Caco-2 (cell line): ENCODE measurements around the gene TALDO1. TPM values are rescaled to one million over a fixed set of nuclear protein-coding genes. Genes with fewer than 3 reads are reported as not detected.

ENCODE experiments used
- BruUV-seq: library from RNA; stranded (reverse); fragments of 400-500 nt; replicated peaks from 2 replicates; lab custom pipeline; 2021; lab: Mats Ljungman, UMichigan
- CTCF ChIA-PET: fragments of 300-600 bp; sonication (Branson Sonifier 250); formaldehyde crosslinking; loops from one replicate; lab custom pipeline; 2022; ENCODE audit warnings: antibody characterized with exemption; lab: Charles Lee
- POLR2A ChIA-PET: fragments of 300-600 bp; sonication (Branson Sonifier 250); formaldehyde crosslinking; loops from one replicate; lab custom pipeline; 2022; ENCODE audit warnings: antibody characterized with exemption; lab: Charles Lee
- DNase-seq, 2 experiments: peaks; one replicate each; pipeline versions ENCODE4 v3.0.0 to v3.0.0-alpha.2; 2020 to 2022
- H3K27me3 ChIP-seq: replicated peaks from 2 replicates; pipeline ENCODE4 v1.6.0; 2011; ENCODE audit warnings: low read length; ENCODE audit not compliant: control insufficient read depth, insufficient read depth
- H3K36me3 ChIP-seq: 2 replicates; pipeline ENCODE4 v1.5.1; 2011; ENCODE audit warnings: low read length; ENCODE audit not compliant: control insufficient read depth, insufficient read depth
- H3K4me1 ChIP-seq: fragments of 250-450 bp; sonication (Bioruptor Pico); 2 replicates; pipeline ENCODE4 v1.5.1; 2020; ENCODE audit warnings: mild to moderate bottlenecking
- H3K4me3 ChIP-seq: 2 replicates; pipeline ENCODE4 v1.5.1; 2011; ENCODE audit warnings: low read depth, mild to moderate bottlenecking, control low read depth, low read length
- H3K9me3 ChIP-seq: fragments of 250-450 bp; sonication (Bioruptor Pico); 2 replicates; pipeline ENCODE4 v1.5.1; 2020; ENCODE audit warnings: mild to moderate bottlenecking, moderate library complexity
- H3K27ac Mint-ChIP-seq: one replicate; pipeline ENCODE4 v1.8.0; 2022; ENCODE audit warnings: mixed read lengths; ENCODE audit not compliant: unreplicated experiment
- H3K27me3 Mint-ChIP-seq: one replicate; pipeline ENCODE4 v1.8.0; 2022; ENCODE audit warnings: mixed read lengths; ENCODE audit not compliant: insufficient read depth, unreplicated experiment
- H3K36me3 Mint-ChIP-seq: one replicate; pipeline ENCODE4 v1.8.0; 2022; ENCODE audit warnings: mild to moderate bottlenecking, mixed read lengths; ENCODE audit not compliant: insufficient read depth, unreplicated experiment
- H3K4me1 Mint-ChIP-seq: one replicate; pipeline ENCODE4 v1.8.0; 2022; ENCODE audit warnings: low read depth, mixed read lengths; ENCODE audit not compliant: unreplicated experiment
- H3K4me3 Mint-ChIP-seq: one replicate; pipeline ENCODE4 v1.8.0; 2022; ENCODE audit warnings: mild to moderate bottlenecking, moderate library complexity, mixed read lengths; ENCODE audit not compliant: unreplicated experiment
- H3K9me3 Mint-ChIP-seq: one replicate; pipeline ENCODE4 v1.8.0; 2022; ENCODE audit warnings: mixed read lengths; ENCODE audit not compliant: unreplicated experiment
- intact Hi-C: fragments of 100-400 bp; cut with micrococcal nuclease; formaldehyde crosslinking; loops from one replicate; pipeline ENCODE4 v1.10.0; 2022; ENCODE audit not compliant: unreplicated experiment
- total RNA-seq: library from RNA; stranded (reverse); gene quantifications from 2 replicates; pipeline ENCODE4 v1.2.3, GENCODE V29; 2022
- TF ChIP-seq, protein P1 (sequence below), 2 experiments: fragments of 200-600 bp in 1 of 2; IDR thresholded peaks; 1 replicate in 1 of 2; 2 replicates in 1 of 2; pipeline versions ENCODE4 v1.5.1 to v1.8.0; 2011 to 2022; ENCODE audit warnings: antibody characterized with exemption in 1 of 2, control low read depth in 1 of 2, inconsistent platforms in 1 of 2, low read depth in 1 of 2, low read length in 1 of 2, mild to moderate bottlenecking in 1 of 2, moderate library complexity in 1 of 2; ENCODE audit not compliant: insufficient read depth in 1 of 2, severe bottlenecking in 1 of 2, unreplicated experiment in 1 of 2

The TALDO1 gene
- total RNA-seq, 1 experiment from 2014 or later = 293 TPM

GRCh38 chr11:803770-804598, 56.7 kb downstream of the TALDO1 start:
- ChIA-PET CTCF (no interaction called here), POLR2A (interaction anchor here (0.7 kb wide), 1 partner anchor 228 kb away, joined by 4 read pairs; the partner anchor contains the start of gene PHRF1)
- TF ChIP-seq, protein P1, sequence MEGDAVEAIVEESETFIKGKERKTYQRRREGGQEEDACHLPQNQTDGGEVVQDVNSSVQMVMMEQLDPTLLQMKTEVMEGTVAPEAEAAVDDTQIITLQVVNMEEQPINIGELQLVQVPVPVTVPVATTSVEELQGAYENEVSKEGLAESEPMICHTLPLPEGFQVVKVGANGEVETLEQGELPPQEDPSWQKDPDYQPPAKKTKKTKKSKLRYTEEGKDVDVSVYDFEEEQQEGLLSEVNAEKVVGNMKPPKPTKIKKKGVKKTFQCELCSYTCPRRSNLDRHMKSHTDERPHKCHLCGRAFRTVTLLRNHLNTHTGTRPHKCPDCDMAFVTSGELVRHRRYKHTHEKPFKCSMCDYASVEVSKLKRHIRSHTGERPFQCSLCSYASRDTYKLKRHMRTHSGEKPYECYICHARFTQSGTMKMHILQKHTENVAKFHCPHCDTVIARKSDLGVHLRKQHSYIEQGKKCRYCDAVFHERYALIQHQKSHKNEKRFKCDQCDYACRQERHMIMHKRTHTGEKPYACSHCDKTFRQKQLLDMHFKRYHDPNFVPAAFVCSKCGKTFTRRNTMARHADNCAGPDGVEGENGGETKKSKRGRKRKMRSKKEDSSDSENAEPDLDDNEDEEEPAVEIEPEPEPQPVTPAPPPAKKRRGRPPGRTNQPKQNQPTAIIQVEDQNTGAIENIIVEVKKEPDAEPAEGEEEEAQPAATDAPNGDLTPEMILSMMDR (IDR thresholded peaks at IDR 0.05; ENCODE audit: insufficient read depth in 1 of 2, low read depth in 1 of 2, low read length in 1 of 2, severe bottlenecking in 1 of 2, unreplicated experiment in 1 of 2) = no peak
- H3K4me1 Mint-ChIP-seq = no peaks in the 10 kb centered on the region
- no peaks in the 10 kb centered on the region for H3K27me3 Mint-ChIP-seq
- H3K4me3 Mint-ChIP-seq = peak overlapping the region; percentile 74
- no peak for DNase-seq
- BruUV-seq = no TSS peak
- peaks cover 14% of the 10 kb centered on the region; the same call in 1 of the 2 replicates for H3K4me1 ChIP-seq
- intact Hi-C loops = no loop called here
- H3K4me3 ChIP-seq = peak overlapping the region; percentile 75
- no peaks in the 10 kb centered on the region for H3K27me3 ChIP-seq
- no peaks in the 10 kb centered on the region for H3K36me3 ChIP-seq
- H3K36me3 Mint-ChIP-seq = peaks cover 27% of the 10 kb centered on the region
- no peaks in the 10 kb centered on the region for H3K9me3 ChIP-seq
- H3K9me3 Mint-ChIP-seq = no peaks in the 10 kb centered on the region
- H3K27ac Mint-ChIP-seq = no peak overlapping the region

- peak overlapping the region; percentile 75 for H3K4me3 ChIP-seq
- POLR2A ChIA-PET = interaction anchor here (0.7 kb wide), 1 partner anchor 229 kb away, joined by 4 read pairs; the partner anchor contains the start of gene PHRF1
- peaks cover 33% of the 10 kb centered on the region for H3K36me3 Mint-ChIP-seq
Observed at GRCh38 chr11:804599-804964, 57.3 kb downstream of the TALDO1 start.

More at GRCh38 chr11:804599-804964, 57.3 kb downstream of the TALDO1 start:
- no peak for DNase-seq
- H3K27me3 ChIP-seq = no peaks in the 10 kb centered on the region
- Mint-ChIP-seq H3K4me1 (no peaks in the 10 kb centered on the region), H3K4me3 (peak overlapping the region; percentile 74), H3K27ac (no peak overlapping the region), H3K9me3 (no peaks in the 10 kb centered on the region), H3K27me3 (no peaks in the 10 kb centered on the region)
- TF ChIP-seq, protein P1 (IDR thresholded peaks at IDR 0.05; ENCODE audit: insufficient read depth in 1 of 2, low read depth in 1 of 2, low read length in 1 of 2, severe bottlenecking in 1 of 2, unreplicated experiment in 1 of 2) = no peak
- H3K9me3 ChIP-seq = no peaks in the 10 kb centered on the region
- no peaks in the 10 kb centered on the region for H3K36me3 ChIP-seq
- intact Hi-C loops = no loop called here
- no TSS peak for BruUV-seq
- H3K4me1 ChIP-seq = peaks cover 14% of the 10 kb centered on the region; the same call in 1 of the 2 replicates
- CTCF ChIA-PET = no interaction called here
